Non-pigmented ciliary epithelial cell (primary cell): Measurements from ENCODE around the gene OR6S1.
A peak's percentile ranks its signal among the peaks of the same experiment; 100 is the strongest.
"Not testable (repeated sequence)": the region's sequence is repeated elsewhere in the genome, so short reads cannot be mapped to it uniquely, and the experiment has no call there.

Source experiments
- DNase-seq: peaks from one replicate; pipeline ENCODE4 v3.0.0-alpha.2; 2010; ENCODE audit warnings: low read depth

Gene OR6S1

DNA sequence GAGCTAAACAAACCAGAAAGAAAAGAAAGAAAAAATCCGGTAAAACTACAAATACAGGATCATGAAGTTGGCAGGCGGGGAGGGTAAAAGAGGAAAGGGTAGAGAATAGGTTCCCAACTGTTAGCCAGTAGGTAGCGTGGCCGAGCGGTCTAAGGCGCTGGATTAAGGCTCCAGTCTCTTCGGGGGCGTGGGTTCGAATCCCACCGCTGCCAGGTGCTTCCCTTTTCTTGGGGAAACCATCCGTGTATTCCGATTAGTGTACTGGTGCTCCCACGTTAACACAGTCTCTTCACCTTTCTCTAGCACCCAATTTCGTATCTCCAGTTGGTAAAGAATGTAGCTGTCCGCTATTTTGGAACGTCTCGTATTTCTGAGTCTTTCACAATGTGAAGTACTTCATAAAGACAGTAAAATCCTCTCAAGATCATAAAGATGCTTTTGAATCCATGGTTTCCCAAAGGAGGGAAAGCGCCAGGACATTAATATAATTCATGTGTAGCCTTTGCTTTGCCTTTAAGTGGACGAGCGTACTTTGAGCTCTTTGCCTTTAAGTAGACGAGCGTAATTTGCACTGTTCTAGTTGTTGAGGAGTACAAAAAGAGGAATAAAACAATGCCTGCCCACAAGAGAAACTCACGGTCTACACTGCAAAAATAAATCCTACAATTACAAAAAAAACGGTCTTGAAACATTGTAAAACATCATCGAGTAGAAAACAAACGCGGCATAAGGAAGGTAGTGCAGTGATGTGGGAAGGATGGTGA, 31.3 kb downstream of the OR6S1 start:
- DNase-seq, result peak; percentile 53

DNA sequence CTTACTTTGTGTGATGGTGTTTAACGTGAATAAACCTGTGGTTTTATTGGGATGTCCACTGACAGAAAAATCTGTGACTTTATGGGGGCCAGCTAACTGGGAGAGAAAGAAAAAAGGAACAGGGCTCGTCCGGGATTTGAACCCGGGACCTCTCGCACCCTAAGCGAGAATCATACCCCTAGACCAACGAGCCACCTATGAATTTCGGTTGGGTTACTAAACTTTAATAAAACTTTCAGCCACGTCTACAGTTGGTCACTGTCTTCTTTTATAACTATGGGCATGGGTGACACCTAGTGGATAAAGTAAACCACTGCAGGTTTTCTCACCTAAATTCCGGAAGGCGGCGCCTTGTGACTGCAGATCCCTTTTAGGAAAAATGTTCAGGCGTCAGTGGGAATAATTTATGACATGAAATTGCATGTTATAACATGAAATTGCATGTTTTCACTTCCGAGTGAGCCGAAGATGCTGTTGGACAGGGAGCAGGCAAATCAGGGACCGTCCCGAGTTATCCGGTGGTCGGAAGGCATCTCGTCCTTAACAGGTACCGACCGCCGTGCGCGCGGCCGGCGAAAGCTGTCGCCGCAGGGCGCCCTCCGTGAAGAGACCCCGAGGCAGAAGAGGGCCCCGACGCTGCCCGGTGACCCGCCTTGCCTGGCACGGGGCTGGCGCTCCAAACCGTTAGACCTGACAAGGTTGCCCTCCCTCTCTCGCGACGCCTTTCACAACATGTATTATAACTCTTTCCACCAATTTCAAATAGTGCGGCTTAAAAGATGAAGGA, 32.1 kb downstream of the OR6S1 start:
- DNase-seq, result peak; percentile 73

DNA sequence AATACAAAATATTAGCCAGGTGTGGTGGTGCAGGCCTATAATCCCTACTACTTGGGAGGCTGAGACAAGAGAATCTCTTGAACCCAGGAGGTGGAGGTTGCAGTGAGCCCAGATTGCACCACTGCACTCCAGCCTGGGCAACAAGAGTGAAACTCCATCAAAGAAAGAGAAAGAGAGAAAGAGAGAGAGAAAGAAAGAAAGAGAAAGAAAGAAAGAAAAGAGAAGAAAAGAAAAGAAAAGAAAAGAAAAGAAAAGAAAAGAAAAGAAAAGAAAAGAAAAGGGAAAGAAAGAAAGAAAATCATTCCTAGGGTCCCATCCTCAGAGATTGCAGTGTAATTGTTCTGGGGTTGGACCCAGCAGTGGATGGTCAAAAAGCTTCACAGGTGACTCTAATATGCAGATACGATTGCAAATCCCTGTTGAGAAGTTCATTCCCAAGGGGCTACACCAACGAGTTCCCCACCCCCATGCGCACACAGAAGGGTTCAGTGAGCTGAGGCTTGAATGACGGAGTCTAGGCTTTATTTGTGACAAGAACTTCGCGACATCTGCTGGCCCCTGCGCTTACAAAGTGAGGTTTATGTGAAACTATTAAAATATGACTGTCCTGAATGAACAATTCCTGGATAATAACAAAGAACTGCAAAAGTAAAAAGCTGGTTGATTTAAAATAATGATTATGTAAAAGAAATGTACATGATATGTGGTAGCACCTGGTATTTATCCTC, 32.9 kb downstream of the OR6S1 start:
- DNase-seq, result no peak

DNA sequence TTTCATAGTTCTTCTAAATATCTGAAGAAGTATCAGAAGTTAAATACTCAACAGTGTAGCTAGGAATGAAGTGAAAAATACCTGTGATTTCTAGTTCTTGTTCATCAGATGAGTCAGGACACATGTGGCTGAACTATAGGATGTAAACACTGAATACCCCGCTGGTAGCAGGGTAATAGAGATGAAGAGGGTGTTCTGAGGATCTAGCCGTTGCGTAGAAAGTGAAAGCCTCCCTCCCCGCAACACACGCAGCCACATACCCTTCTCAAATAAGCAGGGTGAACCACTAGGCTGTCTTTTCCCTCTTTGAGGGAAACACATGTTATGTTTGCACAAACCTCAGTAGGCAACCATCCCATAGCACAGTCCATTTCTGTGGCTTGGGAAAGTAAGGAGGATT, 33.9 kb downstream of the OR6S1 start:
- no peak for DNase-seq

DNA sequence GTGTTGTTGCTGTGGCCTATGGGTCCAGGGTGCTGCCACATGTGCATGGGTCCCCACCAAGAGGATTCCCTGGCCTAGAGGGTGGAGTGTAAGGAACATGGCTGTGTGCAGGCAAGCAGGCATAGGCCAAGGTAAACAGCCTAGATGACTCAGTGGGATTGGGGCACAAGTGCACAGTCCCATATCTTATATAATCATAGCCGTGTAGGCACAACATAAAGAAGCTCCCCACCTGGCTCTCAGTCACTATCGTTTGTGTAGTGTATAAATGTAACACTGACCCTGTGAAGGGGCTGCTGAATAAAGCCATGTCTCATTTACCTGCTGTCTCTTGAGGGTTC, 34.6 kb downstream of the OR6S1 start:
- DNase-seq, result no peak

DNA sequence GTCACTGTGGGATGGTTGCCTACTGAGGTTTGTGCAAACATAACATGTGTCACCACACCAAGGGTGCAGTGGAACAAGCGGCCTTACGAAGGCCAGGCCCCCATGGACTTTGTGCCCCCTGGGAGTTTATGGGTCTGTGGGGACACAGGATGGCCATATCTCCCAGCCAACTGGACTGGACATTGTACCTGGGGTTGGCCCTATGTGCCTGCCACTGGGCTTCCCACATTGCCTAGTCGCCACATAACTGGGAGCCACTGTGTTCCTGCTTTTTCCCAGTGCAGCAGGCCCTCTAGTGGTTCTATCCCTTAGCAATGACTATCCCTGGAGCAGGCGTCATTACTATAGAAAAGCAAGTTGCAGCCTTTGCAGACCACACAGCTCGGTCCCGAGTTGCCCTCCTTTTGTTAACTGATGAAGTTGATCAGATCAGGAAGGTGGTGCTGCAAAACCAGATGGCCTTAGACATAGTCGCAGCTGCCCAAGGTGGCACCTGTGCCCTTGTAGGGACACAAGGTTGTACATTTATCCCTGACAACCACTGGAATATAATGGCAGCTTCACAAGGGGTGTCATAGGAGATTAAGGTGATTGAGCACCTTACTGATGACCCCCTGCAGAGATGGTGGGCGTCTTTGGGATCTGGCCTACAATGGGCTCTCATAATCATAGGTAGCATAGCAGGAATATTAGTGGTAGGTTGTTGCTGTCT, 35.1 kb downstream of the OR6S1 start:
- DNase-seq, result no peak

DNA sequence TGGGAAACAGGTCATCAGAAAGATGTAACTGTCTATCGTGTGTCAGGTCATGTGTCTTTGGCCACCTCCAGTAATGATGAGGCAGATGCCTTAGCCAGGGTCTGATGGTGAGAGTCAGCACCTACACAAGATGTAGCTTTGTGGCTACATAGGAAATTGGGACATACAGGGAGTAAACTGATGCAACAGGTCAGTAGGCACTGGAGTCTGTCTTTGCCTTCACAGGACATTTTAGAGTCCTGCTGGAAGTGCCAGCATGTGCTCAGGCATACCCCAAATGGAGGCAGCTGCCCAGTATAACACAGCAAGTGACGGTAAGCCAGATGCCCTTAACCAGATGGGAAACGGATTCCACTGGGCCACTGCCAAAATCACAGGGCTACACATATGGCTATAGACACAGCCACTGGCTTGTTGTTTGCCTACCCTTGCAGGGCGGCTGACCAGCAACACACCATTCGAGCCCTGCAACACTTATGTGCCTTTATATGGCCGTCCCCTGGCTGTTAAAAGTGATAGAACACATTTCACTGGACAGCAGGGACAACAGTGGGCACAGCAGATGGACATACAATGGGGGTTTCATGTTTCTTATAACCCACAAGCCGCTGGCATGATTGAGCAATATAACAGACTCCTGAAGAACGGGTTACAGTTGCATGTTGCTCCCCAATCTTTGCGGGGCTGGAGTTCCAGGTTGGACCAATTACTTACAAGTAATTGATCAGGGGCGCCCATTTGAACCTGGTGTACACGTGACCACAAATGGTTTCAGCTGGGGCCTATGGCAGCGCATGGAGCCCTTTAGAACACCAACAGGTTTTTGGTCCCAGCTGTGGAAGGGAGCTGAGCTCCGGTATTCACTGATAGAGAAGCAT, 37.4 kb downstream of the OR6S1 start:
- DNase-seq, result no peak

DNA sequence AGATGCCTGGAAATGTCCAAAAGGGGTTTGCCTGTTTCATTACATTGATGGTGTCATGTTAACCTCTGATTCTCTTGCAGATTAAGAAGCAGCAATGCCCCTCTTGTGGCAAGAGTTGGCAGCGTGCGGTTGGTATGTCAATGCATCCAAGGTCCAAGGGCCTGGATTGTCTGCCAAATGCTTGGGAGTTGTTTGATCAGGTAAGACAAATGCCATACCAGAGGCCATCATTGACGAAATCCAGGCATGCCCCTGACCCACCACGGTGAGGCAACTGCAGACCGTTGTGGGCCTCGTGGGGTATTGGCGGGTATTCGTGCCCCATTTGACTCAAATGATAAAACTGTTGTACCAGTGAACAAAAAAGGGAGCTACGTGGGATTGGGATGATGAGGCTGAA, 38.9 kb downstream of the OR6S1 start:
- no peak for DNase-seq

DNA sequence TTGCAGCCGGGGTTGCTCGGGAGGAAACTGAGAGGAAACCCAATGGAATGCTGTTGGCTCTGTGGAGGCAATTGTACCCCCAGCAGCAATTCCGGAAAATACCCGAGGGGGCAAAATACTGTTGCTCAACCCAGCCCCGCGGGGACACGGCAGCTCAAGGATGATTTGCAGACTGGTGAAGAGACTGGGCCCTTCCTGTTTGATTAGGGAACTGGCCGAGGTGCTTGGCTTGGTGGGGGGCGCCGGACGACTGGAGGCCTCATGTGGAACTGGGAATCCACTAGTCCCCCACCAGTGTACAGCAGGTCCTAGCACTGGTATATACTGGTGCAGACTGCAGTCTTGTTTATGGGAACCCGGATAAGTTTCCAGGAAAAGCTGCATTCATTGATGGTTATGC, 40.0 kb downstream of the OR6S1 start:
- DNase-seq, result no peak

DNA sequence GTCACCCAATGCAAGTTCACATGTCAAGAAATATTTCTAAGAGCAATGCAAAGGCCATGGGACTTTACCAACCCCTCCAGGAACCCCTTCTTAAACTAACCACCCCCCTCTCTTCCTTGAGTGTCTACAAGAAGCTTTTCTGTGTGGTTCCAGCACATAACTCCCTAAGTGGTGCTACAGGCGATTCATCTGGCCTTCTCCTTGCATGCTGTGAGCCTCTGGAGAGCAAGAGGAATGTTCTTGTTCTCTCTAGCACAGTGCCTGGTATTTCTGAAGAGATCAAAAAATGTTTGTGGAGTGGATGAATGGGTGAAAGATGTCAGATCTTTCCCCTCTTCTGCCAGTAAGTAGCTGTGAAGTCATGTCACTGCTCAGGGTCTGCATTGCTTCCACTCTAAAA, 44.4 kb downstream of the OR6S1 start:
- DNase-seq, result no peak

DNA sequence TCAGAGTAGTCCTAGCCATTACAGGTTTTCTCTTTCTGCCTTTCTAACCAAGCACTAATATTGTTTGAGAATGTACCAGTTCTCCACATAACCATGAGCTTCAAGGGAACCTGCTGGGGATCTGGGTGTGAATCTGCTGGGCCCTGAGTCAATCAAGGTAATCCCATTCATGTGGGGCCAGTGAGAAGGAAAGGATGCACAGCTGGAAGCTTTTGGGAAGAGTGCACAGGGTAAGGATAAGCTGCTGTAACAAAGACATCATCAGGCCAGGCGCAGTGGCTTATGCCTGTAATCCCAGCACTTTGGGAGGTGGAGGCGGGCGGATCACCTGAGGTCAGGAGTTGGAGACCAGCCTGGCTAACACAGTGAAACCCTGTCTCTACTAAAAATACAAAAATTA, 45.8 kb downstream of the OR6S1 start:
- DNase-seq, result not testable (repeated sequence)

DNA sequence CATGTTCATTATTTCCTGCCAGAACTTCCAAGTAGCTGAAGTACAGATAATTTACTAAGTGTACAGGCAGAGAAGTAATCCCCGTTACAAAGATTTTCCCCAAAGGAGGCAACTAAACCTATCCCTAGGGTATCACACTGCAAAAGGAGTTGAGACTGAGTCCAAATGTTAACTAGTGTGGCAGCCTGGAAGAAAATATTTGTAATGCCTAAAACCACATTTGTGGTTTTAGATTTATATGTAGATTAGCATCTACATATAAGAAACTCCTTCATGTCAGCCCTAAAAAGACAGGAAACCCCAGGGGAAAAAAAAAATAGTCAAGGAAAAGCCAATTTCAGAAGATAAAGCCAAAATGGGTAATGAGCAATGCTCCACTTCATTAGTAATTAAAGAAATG, 48.9 kb downstream of the OR6S1 start:
- DNase-seq, result no peak

DNA sequence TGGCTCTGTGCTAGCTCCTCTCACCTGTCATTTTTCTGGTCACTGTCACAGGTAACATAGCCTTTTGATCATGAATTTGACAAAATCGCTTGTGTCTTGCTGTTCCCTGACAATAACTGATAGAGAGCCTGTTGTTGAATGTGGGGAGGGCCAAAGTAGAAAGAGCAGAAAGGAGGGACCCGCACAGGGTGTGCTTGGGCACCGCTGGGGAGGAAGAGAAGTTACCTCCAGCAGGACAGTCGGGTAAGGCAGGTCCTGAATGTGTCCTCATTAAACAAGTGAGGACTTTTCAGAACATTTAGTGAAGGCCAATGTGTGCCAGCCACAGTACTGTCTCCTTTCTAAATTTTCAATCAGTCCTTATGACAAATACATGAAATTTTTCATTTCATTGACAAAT, 50.3 kb downstream of the OR6S1 start, which contains the start of gene RNASE12:
Gene RNASE12 (minus strand): TSS at position 142 of the 400 bp plus-strand sequence. CDS start 653 bp downstream, outside the sequence.
- no peak for DNase-seq
